SK-N-SH (cell line): ENCODE measurements around the gene PARN. TPM values are rescaled to one million over a fixed set of nuclear protein-coding genes. Genes with fewer than 3 reads are reported as not detected.

Experiments
- CTCF ChIA-PET: fragments of 300-600, 350-600 bp; formaldehyde crosslinking; extraction: SDS; loops from one replicate; lab custom pipeline; 2021; lab: Yijun Ruan, JAX
- POLR2A ChIA-PET: fragments of 350-600 bp; sonication (Branson Sonifier 250); formaldehyde crosslinking; extraction: SDS; loops from one replicate; lab custom pipeline; 2020; ENCODE audit warnings: antibody characterized with exemption, inconsistent platforms; lab: Yijun Ruan, JAX
- DNase-seq: peaks from one replicate; pipeline ENCODE4 v3.0.0; 2012
- H2AFZ ChIP-seq: fragments of 200-600 bp; sonication (generic); 2 replicates; pipeline ENCODE4 v1.8.1; 2016; ENCODE audit warnings: antibody characterized with exemption, mild to moderate bottlenecking, low read depth
- H3F3A ChIP-seq: fragments of 200-600 bp; sonication (generic); replicated peaks from 2 replicates; pipeline ENCODE3; 2016; ENCODE audit warnings: antibody characterized with exemption, mild to moderate bottlenecking; ENCODE audit not compliant: insufficient read depth
- H3K27ac ChIP-seq, 2 experiments: fragments of 200-500 bp in 1 of 2; fragments of 200-600 bp in 1 of 2; sonication (Bioruptor generic) in 1 of 2; sonication (generic), shearing (Covaris generic) in 1 of 2; 2 replicates each; pipeline versions ENCODE4 v1.5.1 to v1.6.1; 2014 to 2016; ENCODE audit warnings: low read depth in 2 of 2, inconsistent platforms in 1 of 2, low read length in 1 of 2, mild to moderate bottlenecking in 1 of 2, mixed read lengths in 1 of 2
- H3K27me3 ChIP-seq: fragments of 200-600 bp; sonication (generic), shearing (Covaris generic); 2 replicates; pipeline ENCODE4 v1.6.1; 2016; ENCODE audit warnings: mixed run types; ENCODE audit not compliant: insufficient read depth
- H3K36me3 ChIP-seq, 2 experiments: fragments of 200-500 bp in 1 of 2; fragments of 200-600 bp in 1 of 2; sonication (Bioruptor generic) in 1 of 2; sonication (generic) in 1 of 2; replicated peaks in 1 of 2; 2 replicates each; pipeline versions ENCODE3 to v1.5.1; 2014 to 2016; ENCODE audit warnings: low read length in 1 of 2, mild to moderate bottlenecking in 1 of 2; ENCODE audit not compliant: insufficient read depth in 2 of 2, control insufficient read depth in 1 of 2
- H3K4me1 ChIP-seq, 2 experiments: fragments of 200-500 bp in 1 of 2; fragments of 200-600 bp in 1 of 2; sonication (Bioruptor generic) in 1 of 2; sonication (generic), shearing (Covaris generic) in 1 of 2; 2 replicates each; pipeline versions ENCODE4 v1.5.1 to v1.6.1; 2014 to 2016; ENCODE audit warnings: low read depth in 1 of 2, low read length in 1 of 2, mixed run types in 1 of 2; ENCODE audit not compliant: insufficient read depth in 2 of 2, control insufficient read depth in 1 of 2
- H3K4me2 ChIP-seq: fragments of 200-600 bp; sonication (generic), shearing (Covaris generic); 2 replicates; pipeline ENCODE4 v1.6.1; 2017; ENCODE audit warnings: mixed run types
- H3K4me3 ChIP-seq, 2 experiments: fragments of 200-500 bp in 1 of 2; fragments of 200-600 bp in 1 of 2; sonication (Bioruptor generic) in 1 of 2; sonication (generic), shearing (Covaris generic) in 1 of 2; 2 replicates each; pipeline versions ENCODE4 v1.5.1 to v1.8.1; 2014 to 2016; ENCODE audit warnings: low read depth in 2 of 2, inconsistent platforms in 1 of 2, low read length in 1 of 2, mild to moderate bottlenecking in 1 of 2, mixed read lengths in 1 of 2, moderate library complexity in 1 of 2
- H3K79me2 ChIP-seq: fragments of 200-600 bp; sonication (generic); 2 replicates; pipeline ENCODE4 v1.8.1; 2017; ENCODE audit warnings: mild to moderate bottlenecking; ENCODE audit not compliant: insufficient read depth
- H3K9ac ChIP-seq: fragments of 200-600 bp; sonication (generic); 2 replicates; pipeline ENCODE4 v1.6.1; 2017; ENCODE audit warnings: mixed run types
- H3K9me2 ChIP-seq: fragments of 200-600 bp; sonication (generic); 2 replicates; pipeline ENCODE4 v1.6.1; 2017; ENCODE audit warnings: mixed run types
- H3K9me3 ChIP-seq: fragments of 200-600 bp; sonication (generic); 2 replicates; pipeline ENCODE4 v1.6.1; 2017; ENCODE audit warnings: mixed run types, mild to moderate bottlenecking, moderate library complexity
- H4K20me1 ChIP-seq: fragments of 200-600 bp; sonication (generic); 2 replicates; pipeline ENCODE4 v1.6.1; 2017; ENCODE audit warnings: mild to moderate bottlenecking, mixed run types; ENCODE audit not compliant: insufficient read depth
- CHD2 ChIP-seq: fragments of 150-350 bp; IDR thresholded peaks from 2 replicates; pipeline ENCODE4 v1.6.1; 2018; ENCODE audit warnings: low read length; ENCODE audit not compliant: partially characterized antibody
- CTCF ChIP-seq: fragments of 200-600 bp; sonication (generic); IDR thresholded peaks from 2 replicates; pipeline ENCODE4 v1.6.1; 2017; ENCODE audit warnings: antibody characterized with exemption, mild to moderate bottlenecking, moderate library complexity
- EP300 ChIP-seq, 2 experiments: IDR thresholded peaks; 2 replicates each; pipeline versions ENCODE4 v1.4.0 to v1.6.1; 2012; ENCODE audit warnings: borderline replicate concordance in 1 of 2, low read depth in 1 of 2, low read length in 1 of 2
- EZH2phosphoT487 ChIP-seq: fragments of 200-600 bp; sonication (generic); IDR thresholded peaks from 2 replicates; pipeline ENCODE4 v1.6.1; 2017; ENCODE audit warnings: low read depth, mixed run types, mild to moderate bottlenecking, antibody characterized with exemption, moderate library complexity, borderline replicate concordance
- FOSL2 ChIP-seq: IDR thresholded peaks from 2 replicates; pipeline ENCODE4 v1.4.0; 2012; ENCODE audit warnings: low read depth, mild to moderate bottlenecking, moderate library complexity, borderline replicate concordance
- FOXJ3 ChIP-seq: sonication (generic); formaldehyde crosslinking; IDR thresholded peaks from 2 replicates; pipeline ENCODE4 v1.5.1; 2020; ENCODE audit warnings: mild to moderate bottlenecking, missing genetic modification reagents
- FOXM1 ChIP-seq: IDR thresholded peaks from 2 replicates; pipeline ENCODE4 v1.4.0; 2012; ENCODE audit warnings: low read depth, mild to moderate bottlenecking
- GABPA ChIP-seq: IDR thresholded peaks from 2 replicates; pipeline ENCODE4 v1.4.0; 2012; ENCODE audit warnings: low read depth, mild to moderate bottlenecking
- GATA2 ChIP-seq: sonication (generic); formaldehyde crosslinking; IDR thresholded peaks from 2 replicates; pipeline ENCODE4 v1.5.0; 2020; ENCODE audit warnings: mild to moderate bottlenecking, missing genetic modification reagents
- IRF3 ChIP-seq: fragments of 150-350 bp; IDR thresholded peaks from 2 replicates; pipeline ENCODE4 v1.6.1; 2016; ENCODE audit warnings: mild to moderate bottlenecking, low read depth, low read length
- MAX ChIP-seq: IDR thresholded peaks from 2 replicates; pipeline ENCODE4 v1.4.0; 2012; ENCODE audit warnings: low read depth
- NFIC ChIP-seq: IDR thresholded peaks from 2 replicates; pipeline ENCODE4 v1.4.0; 2012; ENCODE audit warnings: borderline replicate concordance
- RAD21 ChIP-seq: IDR thresholded peaks from 2 replicates; pipeline ENCODE4 v1.6.1; 2012; ENCODE audit warnings: mild to moderate bottlenecking, low read length
- RCOR1 ChIP-seq: fragments of 150-350 bp; IDR thresholded peaks from 2 replicates; pipeline ENCODE4 v1.6.1; 2017; ENCODE audit warnings: antibody characterized with exemption, low read length
- SIN3A ChIP-seq: IDR thresholded peaks from 2 replicates; pipeline ENCODE4 v1.6.1; 2012; ENCODE audit warnings: low read depth, mild to moderate bottlenecking, low read length, moderate library complexity, borderline replicate concordance
- TEAD4 ChIP-seq: IDR thresholded peaks from 2 replicates; pipeline ENCODE4 v1.4.0; 2012; ENCODE audit warnings: mild to moderate bottlenecking, borderline replicate concordance; ENCODE audit not compliant: insufficient read depth
- USF2 ChIP-seq: fragments of 150-350 bp; IDR thresholded peaks from 2 replicates; pipeline ENCODE4 v1.6.1; 2017; ENCODE audit warnings: antibody characterized with exemption, low read length, low read depth, borderline replicate concordance
- YY1 ChIP-seq: IDR thresholded peaks from 2 replicates; pipeline ENCODE4 v1.4.0; 2012; ENCODE audit warnings: low read depth, mild to moderate bottlenecking
- ZBTB33 ChIP-seq: IDR thresholded peaks from 2 replicates; pipeline ENCODE4 v1.4.0; 2012; ENCODE audit warnings: low read depth, borderline replicate concordance
- WGBS: methylation state at CpG from one replicate; pipeline ENCODE4 v1.1.6; 2017; ENCODE audit warnings: low lambda C conversion rate; 5-methylcytosine and 5-hydroxymethylcytosine counted together
- polyA plus RNA-seq, 3 experiments: library from polyadenylated mRNA; depleted of rRNA; stranded (reverse); fragments of >200 nt; gene quantifications; 2 replicates each; pipeline ENCODE4 v1.2.3, GENCODE V29; 2012

The PARN gene
- polyA plus RNA-seq, 1 of the 3 experiments (the other 2 are of a cell fraction): 20.5 TPM

GRCh38 chr16:14548933-14549788, 80.9 kb downstream of the PARN start:
- TF ChIP-seq EP300 (IDR thresholded peaks at IDR 0.05; ENCODE audit: borderline replicate concordance in 1 of 2, low read depth in 1 of 2, low read length in 1 of 2) (no peak), FOSL2 (no peak), USF2 (no peak), TEAD4 (no peak), EZH2phosphoT487 (no peak), CHD2 (no peak), NFIC (no peak), ZBTB33 (no peak), GABPA (no peak), FOXM1 (no peak), RCOR1 (no peak), FOXJ3 (CRISPR knock-in tag) (no peak)

DNA sequence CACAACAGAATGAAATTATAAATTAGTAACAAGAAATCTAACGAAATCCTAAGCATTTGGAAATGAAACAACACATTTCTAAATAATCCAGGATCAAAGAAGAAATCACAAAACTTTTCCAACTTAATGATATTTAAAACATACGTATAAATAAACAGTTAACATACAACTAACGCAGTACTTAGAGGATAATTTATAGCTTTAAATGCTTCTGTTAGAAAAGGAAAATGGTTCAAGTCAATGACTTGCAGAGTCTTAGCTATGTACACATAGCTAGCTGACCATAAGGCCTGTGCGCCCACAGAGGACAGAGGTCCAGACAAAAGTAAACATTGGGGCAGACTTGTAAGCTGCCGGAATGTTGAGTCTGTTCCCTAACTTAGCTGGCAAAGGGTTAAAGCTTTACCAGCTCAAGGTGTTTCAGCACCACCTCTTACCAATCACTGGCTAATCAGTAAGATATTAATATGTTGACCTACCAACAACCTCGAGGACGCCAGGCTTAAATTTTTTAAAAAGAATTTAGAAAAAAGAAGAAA, 84.6 kb downstream of the PARN start:
- ChIA-PET POLR2A (no interaction called here), CTCF (interaction anchor here (0.9 to 1.3 kb wide), 2 partner anchors 15 to 17 kb away, joined by 3 to 7 read pairs; no protein-coding TSS in a partner anchor)
- H2AFZ ChIP-seq: no peak overlapping the region
- H3K27ac ChIP-seq: no peak overlapping the region
- peaks cover 14% of the 10 kb centered on the region for H3K9me3 ChIP-seq
- H3K4me1 ChIP-seq: no peaks in the 10 kb centered on the region
- WGBS: 81% methylated on average over 7 of the region's 7 CpGs
- no peak for DNase-seq
- H3K27me3 ChIP-seq: no peaks in the 10 kb centered on the region
- H3K4me3 ChIP-seq: no peak overlapping the region
- H4K20me1 ChIP-seq: no peaks in the 10 kb centered on the region
- no peak overlapping the region for H3K9ac ChIP-seq
- H3K36me3 ChIP-seq: peaks cover 10 to 39% of the 10 kb centered on the region in 2 experiments
- H3F3A ChIP-seq: no peaks in the 10 kb centered on the region
- no peak for TF ChIP-seq YY1
- TF ChIP-seq MAX: no peak
- no peak for TF ChIP-seq RAD21
- TF ChIP-seq GATA2 (CRISPR knock-in tag): no peak
- TF ChIP-seq SIN3A: no peak
- no peak for TF ChIP-seq IRF3
- TF ChIP-seq CTCF: no peak
- H3K9me2 ChIP-seq: no peaks in the 10 kb centered on the region
- peaks cover 8% of the 10 kb centered on the region; the same call in 1 of the 2 replicates for H3K79me2 ChIP-seq
- no peak overlapping the region for H3K4me2 ChIP-seq

More at GRCh38 chr16:14548933-14549788, 80.9 kb downstream of the PARN start:
- CTCF ChIA-PET: interaction anchor here (0.9 to 1.4 kb wide), 4 partner anchors 10 to 653 kb away, joined by 3 to 6 read pairs (median 4); no protein-coding TSS in a partner anchor
- H3K4me3 ChIP-seq: no peak overlapping the region
- H3K9ac ChIP-seq: no peak overlapping the region
- H3K27ac ChIP-seq: no peak overlapping the region
- no peaks in the 10 kb centered on the region for H3K4me1 ChIP-seq
- no peak overlapping the region for H3K4me2 ChIP-seq
- POLR2A ChIA-PET: interaction anchor here (0.6 kb wide), 1 partner anchor 274 kb away, joined by 3 read pairs; no protein-coding TSS in a partner anchor
- 82% methylated on average over 3 of the region's 3 CpGs for WGBS
- H3K9me3 ChIP-seq: no peaks in the 10 kb centered on the region
- H3K9me2 ChIP-seq: no peaks in the 10 kb centered on the region
- no peak overlapping the region for H2AFZ ChIP-seq
- H3K36me3 ChIP-seq: peaks cover 18 to 30% of the 10 kb centered on the region in 2 experiments
- no peaks in the 10 kb centered on the region for H3K27me3 ChIP-seq
- H3K79me2 ChIP-seq: no peaks in the 10 kb centered on the region
- no peaks in the 10 kb centered on the region for H4K20me1 ChIP-seq
- DNase-seq: no peak
- H3F3A ChIP-seq: no peaks in the 10 kb centered on the region
